GM12891 (cell line): Measurements from ENCODE around the gene CDH13.

ENCODE experiments used
- PAX5 ChIP-seq: IDR thresholded peaks from 2 replicates; pipeline ENCODE4 v1.6.1; 2011; ENCODE audit warnings: low read length, moderate library complexity, mild to moderate bottlenecking; ENCODE audit not compliant: insufficient read depth, severe bottlenecking
- POLR2A ChIP-seq: IDR thresholded peaks from 2 replicates; pipeline ENCODE4 v1.6.1; 2011; ENCODE audit warnings: low read depth, low read length, control low read depth
- POLR2AphosphoS5 ChIP-seq: IDR thresholded peaks from 2 replicates; pipeline ENCODE4 v1.6.1; 2011; ENCODE audit warnings: low read depth, low read length, control low read depth
- POU2F2 ChIP-seq: IDR thresholded peaks from 2 replicates; pipeline ENCODE4 v1.6.1; 2011; ENCODE audit warnings: low read depth, mild to moderate bottlenecking, control low read depth, low read length, moderate library complexity
- SPI1 ChIP-seq: IDR thresholded peaks from 2 replicates; pipeline ENCODE4 v1.6.1; 2011; ENCODE audit warnings: low read depth, low read length, control low read depth
- TAF1 ChIP-seq: IDR thresholded peaks from 2 replicates; pipeline ENCODE4 v1.6.1; 2011; ENCODE audit warnings: low read depth, low read length, control low read depth

DNA sequence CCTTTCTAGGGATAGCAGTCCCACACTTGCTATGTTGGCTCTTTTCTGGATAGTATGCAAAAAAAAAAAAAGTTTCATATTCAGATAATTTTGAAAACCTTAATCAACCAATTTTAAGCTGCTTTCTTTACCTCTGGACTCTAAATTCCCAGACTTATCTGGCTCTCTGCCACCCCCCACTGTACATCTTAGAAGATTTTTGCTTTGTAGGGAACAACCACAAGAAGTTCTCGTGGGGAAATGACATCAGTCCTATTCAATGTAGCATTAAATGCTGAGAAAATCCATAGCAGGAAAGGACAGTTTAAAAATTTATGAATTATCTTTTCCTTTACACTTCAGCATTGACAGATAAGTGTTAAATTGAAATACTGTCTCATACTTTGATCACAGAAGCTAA is 618.3 kb downstream of the CDH13 start:
- TF ChIP-seq TAF1 (no peak), POLR2A (no peak), POLR2AphosphoS5 (no peak), SPI1 (no peak), PAX5 (no peak), POU2F2 (no peak)
